Stimulated activated CD4-positive, alpha-beta T cell treated with anti-CD3 and anti-CD28 coated beads, Interleukin-1b, Interleukin-23, amount 100 ng/mL, for 1 hour (primary cell): ENCODE measurements around the gene FOXI1.
"Not testable (repeated sequence)": the region's sequence is repeated elsewhere in the genome, so short reads cannot be mapped to it uniquely, and the experiment has no call there.

Experiments
- DNase-seq, 2 donors: peaks; one replicate each; pipeline ENCODE4 v3.0.0-alpha.2; 2020; ENCODE audit warnings: low read depth in 2 of 2

The FOXI1 gene

GRCh38 chr5:170126061-170126460 is 20.4 kb downstream of the FOXI1 start:
- no peak for DNase-seq

- no peak for DNase-seq
Measured at GRCh38 chr5:170126626-170127025, 20.9 kb downstream of the FOXI1 start.

GRCh38 chr5:170131235-170131634 is 25.5 kb downstream of the FOXI1 start:
- DNase-seq, result no peak

- no peak for DNase-seq
Measured at GRCh38 chr5:170132269-170132975, 26.7 kb downstream of the FOXI1 start.

GRCh38 chr5:170132976-170133448 is 27.3 kb downstream of the FOXI1 start:
- no peak for DNase-seq

- no peak for DNase-seq
Measured at GRCh38 chr5:170135796-170136490, 30.2 kb downstream of the FOXI1 start.

- DNase-seq, result no peak
Measured at GRCh38 chr5:170136506-170136905, 30.8 kb downstream of the FOXI1 start.

GRCh38 chr5:170137694-170138214 is 32.1 kb downstream of the FOXI1 start:
- DNase-seq, result no peak

- DNase-seq, result no peak
Measured at GRCh38 chr5:170138273-170138672, 32.6 kb downstream of the FOXI1 start.

- DNase-seq, result no peak
Measured at GRCh38 chr5:170139786-170140335, 34.2 kb downstream of the FOXI1 start.

- DNase-seq, result not testable (repeated sequence)
Measured at GRCh38 chr5:170141196-170141595, 35.5 kb downstream of the FOXI1 start.

GRCh38 chr5:170141636-170142035 is 35.9 kb downstream of the FOXI1 start:
- DNase-seq, result no peak

- DNase-seq, result no peak
Measured at GRCh38 chr5:170142196-170142595, 36.5 kb downstream of the FOXI1 start.

- no peak for DNase-seq
Measured at GRCh38 chr5:170143091-170143490, 37.4 kb downstream of the FOXI1 start.

GRCh38 chr5:170143710-170144109 is 38.0 kb downstream of the FOXI1 start:
- DNase-seq, result no peak

- DNase-seq, result no peak
Measured at GRCh38 chr5:170144286-170145023, 38.8 kb downstream of the FOXI1 start.

GRCh38 chr5:170145462-170145861 is 39.8 kb downstream of the FOXI1 start:
- DNase-seq, result no peak

GRCh38 chr5:170147051-170147752 is 41.5 kb downstream of the FOXI1 start:
- no peak for DNase-seq

GRCh38 chr5:170147753-170148264 is 42.1 kb downstream of the FOXI1 start:
- no peak for DNase-seq

GRCh38 chr5:170148430-170149205 is 42.9 kb downstream of the FOXI1 start:
- no peak for DNase-seq

- DNase-seq, result no peak
Measured at GRCh38 chr5:170149206-170149515, 43.5 kb downstream of the FOXI1 start.
